Suprapubic skin (tissue), 4 donors: ENCODE data around the gene CERS1. TPM values are rescaled to one million over a fixed set of nuclear protein-coding genes. Genes with fewer than 3 reads are reported as not detected.

Source experiments
- DNase-seq, 2 donors: peaks; one replicate each; pipeline ENCODE4 v3.0.0-alpha.2; 2019; ENCODE audit warnings: low spot score in 2 of 2
- H3K27ac ChIP-seq: fragments of 200-600 bp; sonication (generic); one replicate; pipeline ENCODE4 v1.5.1; 2019
- H3K27me3 ChIP-seq: fragments of 200-600 bp; sonication (generic); one replicate; pipeline ENCODE4 v1.5.1; 2019
- H3K36me3 ChIP-seq: fragments of 200-600 bp; sonication (generic); one replicate; pipeline ENCODE4 v1.5.1; 2019
- H3K4me1 ChIP-seq: fragments of 200-600 bp; sonication (generic); one replicate; pipeline ENCODE4 v1.5.1; 2019
- H3K4me3 ChIP-seq: fragments of 200-600 bp; sonication (generic); one replicate; pipeline ENCODE4 v1.5.1; 2019; ENCODE audit warnings: mild to moderate bottlenecking
- H3K9me3 ChIP-seq: fragments of 200-600 bp; sonication (generic); one replicate; pipeline ENCODE4 v1.5.1; 2019
- EP300 ChIP-seq: sonication (generic); formaldehyde crosslinking; IDR thresholded peaks from one replicate; pipeline ENCODE4 v1.6.1; 2017; ENCODE audit warnings: antibody characterized with exemption
- POLR2A ChIP-seq, 2 donors: fragments of 450-650 bp; IDR thresholded peaks; one replicate each; pipeline ENCODE4 v1.6.1; 2017; ENCODE audit warnings: antibody characterized with exemption in 2 of 2, mild to moderate bottlenecking in 2 of 2, moderate library complexity in 2 of 2
- POLR2AphosphoS5 ChIP-seq, 3 donors: sonication (generic); formaldehyde crosslinking; IDR thresholded peaks; one replicate each; pipeline ENCODE4 v1.6.1; 2017; ENCODE audit warnings: antibody characterized with exemption in 3 of 3
- WGBS: methylation state at CpG from one replicate; pipeline ENCODE4 v1.1.5; 2018; 5-methylcytosine and 5-hydroxymethylcytosine counted together
- total RNA-seq, 4 donors: library from RNA; depleted of rRNA; stranded (reverse); fragments of >200 nt; gene quantifications; one replicate each; pipeline ENCODE4 v1.1.0, GENCODE V29; 2016
- TF ChIP-seq, protein P1 (sequence below), 2 donors: fragments of 200-600 bp in 1 of 2; fragments of 450-650 bp in 1 of 2; sonication (generic) in 1 of 2; IDR thresholded peaks; one replicate each; pipeline ENCODE4 v1.5.1; 2016 to 2019; ENCODE audit warnings: antibody characterized with exemption in 2 of 2, mild to moderate bottlenecking in 1 of 2, moderate library complexity in 1 of 2

Gene CERS1
- total RNA-seq, 4 donors from 2014 or later, result 0.68 TPM; not detected in 3

DNA sequence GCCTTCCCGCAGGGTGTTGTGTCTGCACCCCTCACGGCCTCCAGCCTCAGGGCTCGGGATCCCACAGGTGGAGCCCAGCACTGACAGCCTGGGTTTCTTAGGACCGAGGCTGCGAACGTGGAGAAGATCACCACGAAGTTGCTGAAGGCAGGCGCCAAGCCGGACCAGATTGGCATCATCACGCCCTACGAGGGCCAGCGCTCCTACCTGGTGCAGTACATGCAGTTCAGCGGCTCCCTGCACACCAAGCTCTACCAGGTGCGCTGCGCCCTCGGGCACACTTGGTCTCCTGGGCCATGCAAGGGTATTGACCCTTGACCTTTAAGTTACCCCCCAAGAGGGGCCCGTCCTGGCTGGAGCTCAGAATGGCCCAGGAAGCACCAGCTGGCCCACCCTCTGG is 35.2 kb downstream of the CERS1 start:
- 86% methylated on average over 6 of the region's 17 CpGs for WGBS
- Histone ChIP-seq H3K4me3 (no peak overlapping the region), H3K4me1 (no peaks in the 10 kb centered on the region), H3K9me3 (no peaks in the 10 kb centered on the region), H3K27ac (no peak overlapping the region), H3K36me3 (peaks cover 100% of the 10 kb centered on the region), H3K27me3 (no peaks in the 10 kb centered on the region)
- DNase-seq, result no peak
- TF ChIP-seq POLR2AphosphoS5 (IDR thresholded peaks at IDR 0.05) (no peak), POLR2A (IDR thresholded peaks at IDR 0.05) (no peak), EP300 (no peak)
- TF ChIP-seq, protein P1, sequence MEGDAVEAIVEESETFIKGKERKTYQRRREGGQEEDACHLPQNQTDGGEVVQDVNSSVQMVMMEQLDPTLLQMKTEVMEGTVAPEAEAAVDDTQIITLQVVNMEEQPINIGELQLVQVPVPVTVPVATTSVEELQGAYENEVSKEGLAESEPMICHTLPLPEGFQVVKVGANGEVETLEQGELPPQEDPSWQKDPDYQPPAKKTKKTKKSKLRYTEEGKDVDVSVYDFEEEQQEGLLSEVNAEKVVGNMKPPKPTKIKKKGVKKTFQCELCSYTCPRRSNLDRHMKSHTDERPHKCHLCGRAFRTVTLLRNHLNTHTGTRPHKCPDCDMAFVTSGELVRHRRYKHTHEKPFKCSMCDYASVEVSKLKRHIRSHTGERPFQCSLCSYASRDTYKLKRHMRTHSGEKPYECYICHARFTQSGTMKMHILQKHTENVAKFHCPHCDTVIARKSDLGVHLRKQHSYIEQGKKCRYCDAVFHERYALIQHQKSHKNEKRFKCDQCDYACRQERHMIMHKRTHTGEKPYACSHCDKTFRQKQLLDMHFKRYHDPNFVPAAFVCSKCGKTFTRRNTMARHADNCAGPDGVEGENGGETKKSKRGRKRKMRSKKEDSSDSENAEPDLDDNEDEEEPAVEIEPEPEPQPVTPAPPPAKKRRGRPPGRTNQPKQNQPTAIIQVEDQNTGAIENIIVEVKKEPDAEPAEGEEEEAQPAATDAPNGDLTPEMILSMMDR (IDR thresholded peaks at IDR 0.05), result no peak

DNA sequence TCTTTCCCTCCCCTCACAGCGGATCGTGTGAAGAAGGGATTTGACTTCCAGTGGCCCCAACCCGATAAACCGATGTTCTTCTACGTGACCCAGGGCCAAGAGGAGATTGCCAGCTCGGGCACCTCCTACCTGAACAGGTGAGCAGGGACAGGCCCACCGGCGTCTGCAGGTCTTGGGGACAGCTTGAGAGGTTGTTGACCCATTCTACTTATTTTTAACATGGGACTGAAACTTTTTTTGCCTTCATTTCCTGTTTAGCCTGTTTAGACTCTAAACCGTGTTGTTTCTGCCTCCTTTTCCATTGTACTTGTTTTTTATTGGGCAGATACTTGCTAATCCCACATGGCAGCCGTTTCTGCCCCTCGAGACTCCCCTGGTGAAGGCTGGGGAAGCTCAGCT is 35.7 kb downstream of the CERS1 start:
- no peak overlapping the region for H3K27ac ChIP-seq
- no peaks in the 10 kb centered on the region for H3K4me1 ChIP-seq
- no peaks in the 10 kb centered on the region for H3K9me3 ChIP-seq
- H3K27me3 ChIP-seq, result no peaks in the 10 kb centered on the region
- TF ChIP-seq, protein P1 (IDR thresholded peaks at IDR 0.05), result no peak
- TF ChIP-seq EP300 (no peak), POLR2AphosphoS5 (IDR thresholded peaks at IDR 0.05) (no peak), POLR2A (IDR thresholded peaks at IDR 0.05) (no peak)
- H3K4me3 ChIP-seq, result no peak overlapping the region
- peaks cover 100% of the 10 kb centered on the region for H3K36me3 ChIP-seq
- DNase-seq, result no peak
- WGBS, result 82% methylated on average over 11 of the region's 11 CpGs

DNA sequence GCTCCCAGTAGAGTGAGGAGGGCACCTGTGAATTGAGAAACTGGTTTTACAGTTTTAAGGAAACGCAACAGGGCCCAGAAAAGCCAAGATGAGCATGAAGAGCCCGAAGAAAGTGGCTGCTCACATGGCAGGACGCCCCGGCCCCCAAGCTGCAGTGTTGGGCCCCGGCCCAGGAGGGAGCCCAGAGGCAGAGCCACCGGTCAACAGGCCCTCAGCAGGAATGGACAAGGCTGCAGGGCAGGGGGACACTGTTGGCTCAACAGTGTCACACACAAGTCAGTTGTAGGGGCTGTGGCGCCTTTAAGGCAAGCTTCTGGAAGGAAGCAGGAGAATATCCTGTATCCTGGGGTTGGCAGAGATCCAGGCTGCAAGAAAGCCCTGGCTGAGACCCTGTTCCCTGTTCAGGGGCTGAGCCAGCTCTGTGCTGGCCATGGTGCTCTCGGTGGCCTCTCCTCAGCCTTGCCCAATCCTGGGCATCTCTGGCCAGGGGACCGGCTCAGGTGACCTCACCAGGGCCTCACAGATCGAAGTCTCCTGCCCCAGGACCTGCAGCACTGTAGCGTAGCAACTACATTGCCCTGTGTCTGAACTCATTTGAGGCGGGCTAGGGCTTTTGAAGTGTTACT is 36.2 kb downstream of the CERS1 start:
- WGBS, result 76% methylated on average over 10 of the region's 12 CpGs
- Histone ChIP-seq H3K27me3 (no peaks in the 10 kb centered on the region), H3K4me1 (no peaks in the 10 kb centered on the region), H3K27ac (no peak overlapping the region), H3K4me3 (no peak overlapping the region), H3K36me3 (peaks cover 100% of the 10 kb centered on the region), H3K9me3 (no peaks in the 10 kb centered on the region)
- DNase-seq, result no peak
- TF ChIP-seq EP300, result no peak
- TF ChIP-seq, protein P1 (IDR thresholded peaks at IDR 0.05), result no peak
- TF ChIP-seq POLR2A (IDR thresholded peaks at IDR 0.05), result no peak
- TF ChIP-seq POLR2AphosphoS5 (IDR thresholded peaks at IDR 0.05), result no peak

DNA sequence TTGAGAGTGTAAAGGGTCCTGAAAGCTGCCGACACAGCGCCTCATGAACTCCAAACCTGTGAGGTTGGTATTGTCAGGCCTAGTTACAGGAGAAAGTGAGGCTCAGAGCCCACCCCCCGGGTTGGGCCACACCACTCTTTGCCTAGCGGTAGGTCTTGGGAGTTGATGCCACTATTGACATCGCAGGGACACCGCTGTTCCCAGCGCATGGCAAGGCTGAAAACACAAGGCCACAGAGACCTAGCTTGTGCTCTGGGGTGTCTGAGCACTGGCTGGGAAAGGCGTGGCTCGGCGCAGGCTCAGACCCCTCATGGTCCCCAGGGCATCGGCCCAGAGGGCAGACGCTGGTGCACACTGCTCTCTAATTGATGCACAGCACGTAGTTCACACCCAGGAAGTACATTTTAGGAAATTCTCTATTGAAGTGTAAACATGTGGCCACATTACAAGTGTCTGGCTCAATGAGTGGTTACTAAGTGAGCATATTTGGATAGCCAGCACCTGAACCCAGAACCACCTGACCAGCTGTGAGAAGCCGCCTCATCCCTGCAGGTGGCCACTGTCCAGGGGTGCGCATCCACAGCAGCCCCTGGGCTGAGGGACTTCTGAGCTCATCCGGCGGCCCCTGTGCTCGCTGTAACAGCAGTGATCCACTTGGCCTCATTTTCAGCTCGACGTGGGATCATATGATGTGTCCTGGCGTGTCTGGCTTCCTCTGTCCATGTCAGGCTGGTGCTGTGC is 36.9 kb downstream of the CERS1 start:
- Histone ChIP-seq H3K4me3 (no peak overlapping the region), H3K4me1 (no peaks in the 10 kb centered on the region), H3K27ac (no peak overlapping the region), H3K27me3 (no peaks in the 10 kb centered on the region), H3K36me3 (peaks cover 100% of the 10 kb centered on the region), H3K9me3 (no peaks in the 10 kb centered on the region)
- DNase-seq, result peak in 1 of 2 donors; percentile 47
- no peak for TF ChIP-seq POLR2A (IDR thresholded peaks at IDR 0.05)
- TF ChIP-seq POLR2AphosphoS5 (IDR thresholded peaks at IDR 0.05), result no peak
- no peak for TF ChIP-seq EP300
- TF ChIP-seq, protein P1 (IDR thresholded peaks at IDR 0.05), result no peak
- 92% methylated on average over 15 of the region's 21 CpGs for WGBS

DNA sequence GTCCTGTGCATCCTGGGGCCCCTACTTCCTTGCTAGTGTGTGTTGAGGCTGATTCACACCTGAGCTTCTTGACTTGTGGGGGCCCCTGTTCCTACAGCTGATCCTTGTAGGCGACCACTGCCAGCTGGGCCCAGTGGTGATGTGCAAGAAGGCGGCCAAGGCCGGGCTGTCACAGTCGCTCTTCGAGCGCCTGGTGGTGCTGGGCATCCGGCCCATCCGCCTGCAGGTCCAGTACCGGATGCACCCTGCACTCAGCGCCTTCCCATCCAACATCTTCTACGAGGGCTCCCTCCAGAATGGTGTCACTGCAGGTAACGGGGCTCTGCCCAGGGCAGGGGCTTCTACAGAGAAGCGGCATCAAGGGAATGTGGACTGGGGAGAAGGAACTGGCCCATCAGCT is 38.7 kb downstream of the CERS1 start:
- H3K36me3 ChIP-seq, result peaks cover 100% of the 10 kb centered on the region
- no peak for TF ChIP-seq POLR2A (IDR thresholded peaks at IDR 0.05)
- no peak for TF ChIP-seq EP300
- no peak for TF ChIP-seq POLR2AphosphoS5 (IDR thresholded peaks at IDR 0.05)
- TF ChIP-seq, protein P1 (IDR thresholded peaks at IDR 0.05), result no peak
- no peak overlapping the region for H3K4me3 ChIP-seq
- H3K9me3 ChIP-seq, result no peaks in the 10 kb centered on the region
- H3K27me3 ChIP-seq, result no peaks in the 10 kb centered on the region
- H3K27ac ChIP-seq, result no peak overlapping the region
- H3K4me1 ChIP-seq, result no peaks in the 10 kb centered on the region
- no peak for DNase-seq
- 100% methylated on average over 2 of the region's 13 CpGs for WGBS
